ENCODE results near the gene ALDH4A1. TPM values are rescaled to one million over a fixed set of nuclear protein-coding genes. Genes with fewer than 3 reads are reported as not detected.

ALDH4A1 gene
- total RNA-seq, 1 experiment from 2014 or later: 26.1 TPM

DNA sequence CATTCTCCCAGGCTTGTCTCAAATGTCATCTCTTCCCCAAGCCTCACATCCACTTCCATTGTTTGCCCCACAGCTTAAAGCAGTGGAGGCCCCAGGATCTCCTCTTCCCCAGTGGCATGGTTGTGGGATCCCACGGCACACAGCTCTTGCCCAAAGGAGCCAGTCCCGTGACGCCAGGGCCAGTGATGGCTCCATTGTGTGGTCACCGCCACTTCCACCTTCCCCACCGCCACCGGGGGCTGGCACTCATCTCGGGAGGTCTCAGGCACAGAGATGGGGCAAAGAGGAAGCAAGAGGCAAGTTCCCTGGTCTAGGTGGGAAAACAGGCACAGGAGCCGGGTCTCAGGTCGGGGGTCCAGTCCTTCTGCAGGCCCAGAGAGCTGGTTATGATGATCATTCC, 22.9 kb upstream of the ALDH4A1 start:
- Histone ChIP-seq H2BK12ac (ENCODE audit: insufficient read length, low read depth, low read length) (no peak overlapping the region), H4K5ac (ENCODE audit: insufficient read length, low read depth, low read length) (no peak overlapping the region), H3K4me1 (ENCODE audit: insufficient read depth, low read length) (no peaks in the 10 kb centered on the region), H3K23ac (ENCODE audit: insufficient read length, low read depth, low read length) (no peak overlapping the region), H3K4me2 (ENCODE audit: insufficient read depth, insufficient read length, low read length) (no peak overlapping the region), H3K14ac (ENCODE audit: insufficient read depth, low read length) (no peak overlapping the region), H3K27me3 (ENCODE audit: insufficient read depth, low read length) (no peaks in the 10 kb centered on the region), H3T11ph (ENCODE audit: low read length) (no peak overlapping the region), H3K56ac (ENCODE audit: insufficient read length, low read depth, low read length) (no peak overlapping the region), H2AFZ (ENCODE audit: low read length) (no peak overlapping the region), H4K8ac (replicated peaks; ENCODE audit: insufficient read length, low read depth, low read length) (no peak overlapping the region), H2BK20ac (ENCODE audit: low read depth, low read length, poor library complexity, severe bottlenecking) (no peak overlapping the region), H2BK5ac (ENCODE audit: insufficient read length, low read length) (no peak overlapping the region), H4K20me1 (ENCODE audit: control insufficient read depth, insufficient read depth, insufficient read length) (no peaks in the 10 kb centered on the region), H3K9ac (ENCODE audit: extremely low read depth, insufficient read length, low read length) (no peak overlapping the region), H3K18ac (ENCODE audit: insufficient read length, low read depth, low read length) (no peak overlapping the region), H3K9me3 (ENCODE audit: control insufficient read depth, low read depth, low read length) (no peaks in the 10 kb centered on the region), H3K79me2 (ENCODE audit: insufficient read depth, low read length) (no peaks in the 10 kb centered on the region), H2BK120ac (ENCODE audit: low read depth, low read length, poor library complexity, severe bottlenecking) (no peak overlapping the region), H3K27ac (ENCODE audit: insufficient read length, low read depth, low read length) (no peak overlapping the region), H3K4ac (ENCODE audit: low read depth, low read length) (no peak overlapping the region), H4K91ac (ENCODE audit: insufficient read length, low read depth, low read length) (no peak overlapping the region), H2BK15ac (ENCODE audit: low read depth, low read length) (no peak overlapping the region), H3K23me2 (ENCODE audit: insufficient read length, low read depth, low read length, poor library complexity, severe bottlenecking) (no peaks in the 10 kb centered on the region), H2AK5ac (ENCODE audit: insufficient read length, low read length) (no peak overlapping the region), H3K79me1 (ENCODE audit: insufficient read depth, low read depth, low read length, poor library complexity, severe bottlenecking) (no peaks in the 10 kb centered on the region)
- peaks cover 2 to 4% of the 10 kb centered on the region in 2 experiments; a peak in 2 of 5 replicates for H3K9me3 Mint-ChIP-seq
- no peak overlapping the region for H3K27ac Mint-ChIP-seq
- WGBS (ENCODE audit: extremely low coverage, insufficient read length, low lambda C conversion rate): no CpG with 5 or more reads among the region's 9 CpGs
- DNase-seq: no peak
- H3K4me1 Mint-ChIP-seq: peaks cover 25 to 26% of the 10 kb centered on the region in 2 experiments
- H3K36me3 Mint-ChIP-seq (ENCODE audit: insufficient read depth in 1 of 3, low read depth in 3 of 3): peaks cover 0 to 5% (median 2%) of the 10 kb centered on the region in 3 experiments; a peak in 4 of 7 replicates
- no peak overlapping the region for H3K4me3 Mint-ChIP-seq
- TF ChIP-seq, protein P1, sequence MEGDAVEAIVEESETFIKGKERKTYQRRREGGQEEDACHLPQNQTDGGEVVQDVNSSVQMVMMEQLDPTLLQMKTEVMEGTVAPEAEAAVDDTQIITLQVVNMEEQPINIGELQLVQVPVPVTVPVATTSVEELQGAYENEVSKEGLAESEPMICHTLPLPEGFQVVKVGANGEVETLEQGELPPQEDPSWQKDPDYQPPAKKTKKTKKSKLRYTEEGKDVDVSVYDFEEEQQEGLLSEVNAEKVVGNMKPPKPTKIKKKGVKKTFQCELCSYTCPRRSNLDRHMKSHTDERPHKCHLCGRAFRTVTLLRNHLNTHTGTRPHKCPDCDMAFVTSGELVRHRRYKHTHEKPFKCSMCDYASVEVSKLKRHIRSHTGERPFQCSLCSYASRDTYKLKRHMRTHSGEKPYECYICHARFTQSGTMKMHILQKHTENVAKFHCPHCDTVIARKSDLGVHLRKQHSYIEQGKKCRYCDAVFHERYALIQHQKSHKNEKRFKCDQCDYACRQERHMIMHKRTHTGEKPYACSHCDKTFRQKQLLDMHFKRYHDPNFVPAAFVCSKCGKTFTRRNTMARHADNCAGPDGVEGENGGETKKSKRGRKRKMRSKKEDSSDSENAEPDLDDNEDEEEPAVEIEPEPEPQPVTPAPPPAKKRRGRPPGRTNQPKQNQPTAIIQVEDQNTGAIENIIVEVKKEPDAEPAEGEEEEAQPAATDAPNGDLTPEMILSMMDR (conservative IDR thresholded peaks at IDR 0.05): no peak
- no peaks in the 10 kb centered on the region; the same call in 1 of the 2 replicates for H3K27me3 Mint-ChIP-seq (ENCODE audit: low read depth)
